PFSK-1 (cell line): ENCODE measurements around the gene SUSD4.

Experiments used
- POLR2AphosphoS5 ChIP-seq: IDR thresholded peaks from 2 replicates; pipeline ENCODE4 v1.6.1; 2012; ENCODE audit warnings: low read depth, mild to moderate bottlenecking, control low read depth, low read length, moderate library complexity
- SIN3A ChIP-seq: IDR thresholded peaks from 2 replicates; pipeline ENCODE4 v1.6.1; 2012; ENCODE audit warnings: mild to moderate bottlenecking, low read length, moderate library complexity, borderline replicate concordance; ENCODE audit not compliant: insufficient read depth

DNA sequence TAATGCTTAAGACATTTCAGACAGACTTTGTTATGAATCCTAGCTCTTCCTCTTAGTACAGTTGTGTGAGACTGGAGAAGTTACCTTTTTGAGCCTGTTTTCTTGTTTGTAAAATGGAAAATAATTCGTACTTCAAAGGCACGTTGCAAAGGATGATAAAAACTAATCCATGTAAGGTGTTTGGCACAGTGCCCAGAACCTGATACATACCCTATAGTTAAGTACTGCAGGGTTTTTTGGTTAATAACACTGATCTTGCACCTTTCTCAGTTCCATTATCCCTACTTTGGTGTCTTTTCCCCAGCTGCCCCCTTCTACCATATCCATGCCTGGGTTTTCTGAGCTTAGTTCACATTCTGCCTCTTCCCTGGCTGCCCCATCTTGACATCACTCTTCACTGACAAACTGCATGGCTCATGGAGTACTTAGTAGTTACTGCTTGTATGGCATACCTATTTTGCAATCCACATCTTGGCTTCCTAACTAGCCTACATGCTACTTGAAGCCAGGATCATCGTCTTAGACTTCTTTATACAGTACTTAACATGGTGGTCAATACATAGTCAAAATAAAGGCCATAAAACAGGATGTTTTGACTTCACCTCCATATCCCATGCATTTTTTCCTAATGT lies 39.3 kb upstream of the SUSD4 start:
- no peak for TF ChIP-seq POLR2AphosphoS5
- no peak for TF ChIP-seq SIN3A
